GM18951 (cell line): Measurements from ENCODE around the gene B4GALT3.

Experiments
- POLR2A ChIP-seq: IDR thresholded peaks from 4 replicates; pipeline ENCODE4 v1.6.1; 2011; ENCODE audit warnings: mild to moderate bottlenecking; ENCODE audit not compliant: insufficient read length, insufficient read depth; ENCODE audit errors: extremely low read depth
- in situ Hi-C: fragments of 300-500 bp; cut with MboI; formaldehyde crosslinking; loops from one replicate; pipeline ENCODE4 v1.12.0; 2022; ENCODE audit warnings: low sequenced_read_pairs, mixed read lengths, inconsistent platforms; ENCODE audit not compliant: unreplicated experiment

Gene B4GALT3

GRCh38 chr1:161130266-161130665, 47.0 kb downstream of the B4GALT3 start:
- TF ChIP-seq POLR2A, result no peak
- in situ Hi-C loops, result no loop called here

- TF ChIP-seq POLR2A, result no peak
- in situ Hi-C loops, result no loop called here
These were observed 48.5 kb downstream of the B4GALT3 start for GRCh38 chr1:161128591-161129420.

GRCh38 chr1:161127649-161128048, 49.7 kb downstream of the B4GALT3 start:
- TF ChIP-seq POLR2A, result no peak

GRCh38 chr1:161122967-161123366, 54.3 kb downstream of the B4GALT3 start:
- TF ChIP-seq POLR2A, result no peak
- in situ Hi-C loops, result no loop called here

More at GRCh38 chr1:161127649-161128048, 49.7 kb downstream of the B4GALT3 start:
- in situ Hi-C loops, result no loop called here

- TF ChIP-seq POLR2A, result no peak
- in situ Hi-C loops, result no loop called here
These were observed 55.5 kb downstream of the B4GALT3 start for GRCh38 chr1:161121834-161122233.
